ENCODE results near the gene GRIN2D.

Gene GRIN2D

DNA sequence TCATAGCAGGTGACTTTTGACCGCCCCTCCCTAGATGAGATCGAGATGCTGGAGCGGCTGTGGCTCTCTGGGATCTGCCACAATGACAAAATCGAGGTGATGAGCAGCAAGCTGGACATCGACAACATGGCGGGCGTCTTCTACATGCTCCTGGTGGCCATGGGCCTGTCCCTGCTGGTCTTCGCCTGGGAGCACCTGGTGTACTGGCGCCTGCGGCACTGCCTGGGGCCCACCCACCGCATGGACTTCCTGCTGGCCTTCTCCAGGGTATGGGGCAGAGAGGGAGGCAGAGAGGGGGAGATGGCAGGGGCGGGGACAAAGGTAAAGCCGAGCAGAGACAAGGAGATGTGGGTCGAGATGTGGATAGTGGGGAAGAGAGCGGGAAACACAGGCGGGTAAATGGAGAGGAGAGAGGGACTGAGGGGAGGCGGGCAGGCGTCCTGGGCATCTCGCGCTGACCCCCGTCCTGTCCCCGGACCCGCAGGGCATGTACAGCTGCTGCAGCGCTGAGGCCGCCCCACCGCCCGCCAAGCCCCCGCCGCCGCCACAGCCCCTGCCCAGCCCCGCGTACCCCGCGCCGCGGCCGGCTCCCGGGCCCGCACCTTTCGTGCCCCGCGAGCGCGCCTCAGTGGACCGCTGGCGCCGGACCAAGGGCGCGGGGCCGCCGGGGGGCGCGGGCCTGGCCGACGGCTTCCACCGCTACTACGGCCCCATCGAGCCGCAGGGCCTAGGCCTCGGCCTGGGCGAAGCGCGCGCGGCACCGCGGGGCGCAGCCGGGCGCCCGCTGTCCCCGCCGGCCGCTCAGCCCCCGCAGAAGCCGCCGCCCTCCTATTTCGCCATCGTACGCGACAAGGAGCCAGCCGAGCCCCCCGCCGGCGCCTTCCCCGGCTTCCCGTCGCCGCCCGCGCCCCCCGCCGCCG lies 48.9 kb downstream of the GRIN2D start:
- DNase-seq (ENCODE audit: low spot score): no peak

DNA sequence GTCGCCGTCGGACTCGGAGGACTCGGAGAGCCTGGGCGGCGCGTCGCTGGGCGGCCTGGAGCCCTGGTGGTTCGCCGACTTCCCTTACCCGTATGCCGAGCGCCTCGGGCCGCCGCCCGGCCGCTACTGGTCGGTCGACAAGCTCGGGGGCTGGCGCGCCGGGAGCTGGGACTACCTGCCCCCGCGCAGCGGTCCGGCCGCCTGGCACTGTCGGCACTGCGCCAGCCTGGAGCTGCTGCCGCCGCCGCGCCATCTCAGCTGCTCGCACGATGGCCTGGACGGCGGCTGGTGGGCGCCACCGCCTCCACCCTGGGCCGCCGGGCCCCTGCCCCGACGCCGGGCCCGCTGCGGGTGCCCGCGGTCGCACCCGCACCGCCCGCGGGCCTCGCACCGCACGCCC lies 49.8 kb downstream of the GRIN2D start:
- no peak for DNase-seq (ENCODE audit: low spot score)
